ENCODE results near the gene USF3.
A peak's percentile ranks its signal among the peaks of the same experiment; 100 is the strongest.

Gene USF3, protein sequence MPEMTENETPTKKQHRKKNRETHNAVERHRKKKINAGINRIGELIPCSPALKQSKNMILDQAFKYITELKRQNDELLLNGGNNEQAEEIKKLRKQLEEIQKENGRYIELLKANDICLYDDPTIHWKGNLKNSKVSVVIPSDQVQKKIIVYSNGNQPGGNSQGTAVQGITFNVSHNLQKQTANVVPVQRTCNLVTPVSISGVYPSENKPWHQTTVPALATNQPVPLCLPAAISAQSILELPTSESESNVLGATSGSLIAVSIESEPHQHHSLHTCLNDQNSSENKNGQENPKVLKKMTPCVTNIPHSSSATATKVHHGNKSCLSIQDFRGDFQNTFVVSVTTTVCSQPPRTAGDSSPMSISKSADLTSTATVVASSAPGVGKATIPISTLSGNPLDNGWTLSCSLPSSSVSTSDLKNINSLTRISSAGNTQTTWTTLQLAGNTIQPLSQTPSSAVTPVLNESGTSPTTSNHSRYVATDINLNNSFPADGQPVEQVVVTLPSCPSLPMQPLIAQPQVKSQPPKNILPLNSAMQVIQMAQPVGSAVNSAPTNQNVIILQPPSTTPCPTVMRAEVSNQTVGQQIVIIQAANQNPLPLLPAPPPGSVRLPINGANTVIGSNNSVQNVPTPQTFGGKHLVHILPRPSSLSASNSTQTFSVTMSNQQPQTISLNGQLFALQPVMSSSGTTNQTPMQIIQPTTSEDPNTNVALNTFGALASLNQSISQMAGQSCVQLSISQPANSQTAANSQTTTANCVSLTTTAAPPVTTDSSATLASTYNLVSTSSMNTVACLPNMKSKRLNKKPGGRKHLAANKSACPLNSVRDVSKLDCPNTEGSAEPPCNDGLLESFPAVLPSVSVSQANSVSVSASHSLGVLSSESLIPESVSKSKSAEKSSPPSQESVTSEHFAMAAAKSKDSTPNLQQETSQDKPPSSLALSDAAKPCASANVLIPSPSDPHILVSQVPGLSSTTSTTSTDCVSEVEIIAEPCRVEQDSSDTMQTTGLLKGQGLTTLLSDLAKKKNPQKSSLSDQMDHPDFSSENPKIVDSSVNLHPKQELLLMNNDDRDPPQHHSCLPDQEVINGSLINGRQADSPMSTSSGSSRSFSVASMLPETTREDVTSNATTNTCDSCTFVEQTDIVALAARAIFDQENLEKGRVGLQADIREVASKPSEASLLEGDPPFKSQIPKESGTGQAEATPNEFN (N-terminal part only)

DNA sequence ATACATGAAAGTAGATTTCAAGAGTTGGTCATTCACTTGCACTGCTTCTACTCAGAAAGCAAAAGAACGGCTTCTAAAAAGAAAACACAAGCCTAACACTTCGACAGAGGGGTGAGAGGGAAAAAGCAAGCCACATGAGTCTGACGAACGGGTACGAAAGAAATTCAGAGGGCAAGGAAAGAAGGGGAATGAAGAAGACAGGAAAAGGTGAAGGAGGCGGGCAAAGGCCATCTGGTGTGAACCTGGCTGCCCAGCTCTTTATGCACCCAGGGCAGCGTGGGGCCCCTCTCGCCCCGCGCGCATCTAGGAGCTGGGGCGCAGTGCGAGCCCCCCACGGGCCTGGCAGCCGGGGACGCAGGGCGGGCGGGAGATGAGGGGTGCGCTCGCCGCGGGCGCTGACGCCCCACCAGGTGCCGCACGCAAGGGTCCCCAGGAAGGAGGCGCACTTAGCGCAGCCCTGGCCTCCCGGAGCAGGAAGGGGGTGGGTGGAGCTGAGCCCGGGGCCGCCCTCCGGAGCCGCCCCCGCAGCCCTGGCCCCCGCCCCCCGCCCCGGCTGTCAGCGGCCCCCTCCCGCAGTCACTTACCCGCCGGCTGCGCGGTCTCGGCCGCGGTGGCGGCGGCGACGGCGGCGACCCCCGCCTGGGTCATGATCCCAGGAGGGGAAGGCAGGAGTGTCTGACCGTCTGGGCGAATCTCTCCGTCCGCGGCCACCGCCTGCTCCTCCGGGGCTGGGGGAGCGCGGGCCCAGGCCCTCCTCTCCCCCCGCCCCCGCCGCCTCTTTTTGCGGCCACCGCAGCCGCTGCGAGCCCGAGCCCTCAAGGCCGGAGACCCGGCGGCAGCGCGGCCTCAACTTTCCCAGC, at the start of gene USF3:
TSS of gene USF3 (minus strand) at position 857 of the 860 bp plus-strand sequence. CDS start 21,764 bp downstream, outside the sequence.
- DNase-seq (ENCODE audit: low spot score) = peak; percentile 84

DNA sequence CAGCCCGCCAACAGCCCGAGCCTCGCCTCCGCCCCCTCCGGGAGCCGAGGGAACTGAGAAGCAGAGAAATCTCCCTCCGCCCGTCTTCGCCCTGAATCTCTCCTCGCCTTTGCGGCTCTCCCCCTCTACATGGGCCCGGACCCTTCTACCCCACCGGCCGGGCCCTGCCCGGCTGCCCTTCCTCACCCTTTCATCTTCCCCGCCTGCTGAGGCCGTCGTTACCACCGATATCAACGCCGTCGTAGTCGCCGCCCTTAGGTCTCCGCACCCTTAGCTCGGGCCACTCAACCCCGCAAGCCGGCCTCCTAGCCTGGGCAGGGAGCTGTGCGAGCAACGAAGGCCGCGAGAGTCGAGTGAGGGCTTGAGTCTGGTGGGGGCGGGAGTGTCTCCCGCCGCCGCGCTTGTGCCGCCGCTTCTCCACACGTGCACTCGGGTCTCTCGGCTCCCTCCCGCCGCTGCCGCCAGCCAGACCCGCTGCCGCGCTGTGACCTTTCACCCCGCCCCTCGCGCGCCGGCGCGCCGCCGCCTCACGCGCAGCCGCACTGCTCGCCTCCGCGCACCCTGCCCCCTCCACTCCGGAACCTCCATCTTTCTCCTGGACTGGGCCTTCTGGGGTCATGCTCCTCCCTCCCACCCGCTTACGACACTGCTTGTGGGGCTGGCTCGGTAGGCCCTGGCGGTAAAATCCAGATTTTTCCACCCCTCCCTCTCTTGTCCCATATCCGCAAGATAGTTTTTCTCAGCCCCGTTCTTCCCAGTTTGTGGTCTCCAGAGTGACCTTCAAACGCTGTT, 49.5 kb upstream of the USF3 start, which contains the start of gene NAA50:
TSS of gene NAA50 (minus strand) at position 494 of the 792 bp plus-strand sequence. CDS start at position 194, 300 bp downstream.
- peak; percentile 92 for DNase-seq (ENCODE audit: low spot score)

DNA sequence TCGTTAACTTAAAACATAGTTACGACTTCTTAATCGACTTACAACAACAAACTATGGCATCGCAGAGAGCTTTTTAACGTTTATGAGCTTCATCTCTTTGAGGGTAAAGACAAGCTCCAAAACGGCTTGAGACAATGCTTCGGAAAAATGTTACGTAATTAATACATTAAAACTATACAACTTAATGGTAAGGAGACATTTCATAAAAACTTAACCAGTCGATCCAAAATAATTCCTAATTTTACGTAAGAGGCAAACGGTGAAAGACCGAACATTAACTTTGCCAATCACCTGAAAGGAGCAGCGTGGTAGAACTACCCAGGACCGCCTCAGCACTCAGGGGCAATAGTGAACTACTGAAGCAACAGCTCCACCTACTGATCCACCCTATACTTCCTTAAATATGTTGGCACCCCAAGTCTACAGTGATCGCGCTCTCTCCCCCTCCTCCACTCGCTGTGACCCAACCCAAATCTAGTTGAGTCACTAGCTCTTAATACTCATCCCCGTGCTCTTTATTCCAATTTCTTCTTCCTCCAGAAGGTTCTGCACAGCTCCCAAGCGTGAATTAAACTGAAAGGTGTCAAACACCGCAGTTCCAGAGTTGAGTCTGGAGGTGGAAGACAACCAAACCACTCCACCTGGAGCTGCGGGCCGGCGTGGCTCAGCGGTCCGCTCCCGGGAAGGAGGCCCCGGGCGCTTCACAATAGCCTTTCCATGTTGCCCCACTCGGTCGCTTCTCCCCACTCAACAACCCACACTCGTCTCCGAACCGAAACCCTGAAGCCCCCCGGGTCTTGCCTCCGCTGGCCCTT, 48.7 kb upstream of the USF3 start:
- DNase-seq (ENCODE audit: low spot score) = peak; percentile 86

DNA sequence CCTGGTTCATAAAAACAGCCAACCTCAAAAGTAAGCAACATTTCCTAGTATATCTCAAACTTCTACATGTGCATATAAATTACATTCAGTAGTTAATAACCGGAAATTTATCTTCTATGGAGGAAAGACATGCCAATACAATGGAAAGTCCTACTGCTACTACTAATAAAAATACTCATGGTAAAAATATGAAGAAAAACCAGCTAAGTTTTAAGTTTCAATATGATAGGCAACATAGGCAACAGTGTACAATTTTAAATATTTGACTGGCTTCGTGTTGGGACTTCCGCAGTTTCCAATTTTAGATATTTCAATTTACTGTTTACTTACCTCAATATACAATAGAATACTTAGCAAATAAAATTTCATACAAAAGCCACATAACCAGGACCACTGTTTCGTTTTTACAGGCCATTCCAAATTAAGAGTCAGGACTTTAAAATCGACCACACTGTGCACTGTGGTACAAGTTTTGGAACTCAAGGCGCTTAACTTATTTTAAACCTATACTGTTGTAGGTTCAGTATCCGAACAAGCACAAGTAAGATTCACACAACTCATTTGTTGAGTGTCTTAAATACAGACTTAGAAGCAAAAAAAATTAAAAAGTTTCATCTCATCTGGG, 46.7 kb upstream of the USF3 start:
- DNase-seq (ENCODE audit: low spot score) = no peak

DNA sequence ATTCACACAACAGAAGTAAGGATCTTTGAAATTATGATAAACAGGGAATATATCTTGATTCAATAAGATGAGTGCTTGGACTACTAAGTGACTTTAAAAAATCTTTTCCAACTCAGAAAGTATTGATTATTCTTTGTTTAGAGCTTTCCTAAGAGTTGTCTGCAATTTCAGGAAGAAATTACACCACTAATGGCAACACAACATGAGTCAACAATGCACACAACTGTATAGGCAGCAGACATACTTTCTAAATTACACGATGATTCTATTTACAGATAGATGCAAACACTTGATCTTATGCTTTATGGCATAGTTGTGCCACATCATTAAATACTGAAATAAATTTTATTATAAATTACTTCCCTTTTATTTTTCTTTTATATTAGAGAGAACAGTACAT, 45.2 kb upstream of the USF3 start:
- DNase-seq (ENCODE audit: low spot score) = no peak

DNA sequence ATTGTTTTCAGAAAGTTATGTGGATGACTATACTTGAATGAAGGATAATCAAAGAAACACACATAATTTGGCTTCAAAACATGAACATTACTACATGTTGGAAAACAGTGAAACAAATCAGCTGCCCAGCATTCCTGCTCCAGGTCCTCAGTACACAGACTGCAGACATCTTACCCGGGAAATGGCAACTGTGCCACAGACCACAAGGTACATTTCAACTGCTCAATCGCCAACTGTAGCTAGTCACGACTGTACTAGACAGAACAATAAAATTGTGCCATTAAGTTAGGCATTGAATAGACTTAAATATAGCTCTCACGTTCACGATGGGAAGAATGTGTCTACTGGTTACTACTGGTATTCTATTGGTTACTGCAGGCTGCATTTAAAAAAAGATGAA, 44.6 kb upstream of the USF3 start:
- no peak for DNase-seq (ENCODE audit: low spot score)

DNA sequence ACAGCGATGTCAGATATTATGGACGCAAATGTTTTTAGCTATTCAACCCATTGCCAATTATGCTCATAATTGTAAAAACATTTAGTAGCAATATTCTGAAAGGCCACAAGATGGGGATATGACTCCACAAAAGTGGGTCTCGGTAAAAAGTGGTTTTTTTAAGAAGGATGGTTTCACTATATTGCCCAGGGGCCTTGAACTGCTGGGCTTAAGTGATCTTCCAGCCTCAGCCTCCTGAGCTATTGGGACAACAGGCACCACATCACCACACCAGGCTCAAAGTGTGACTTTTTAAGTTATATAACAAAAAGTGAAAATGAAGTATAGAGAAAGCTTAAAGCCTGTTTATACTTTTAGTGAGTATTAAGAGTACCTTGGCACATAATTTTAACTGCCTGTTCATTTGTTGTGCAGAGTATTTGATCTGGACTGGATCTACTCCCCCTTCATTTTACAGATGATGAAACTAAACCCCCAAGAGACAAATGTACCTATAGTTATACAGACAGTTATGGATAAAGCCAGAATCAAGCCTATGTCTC, 40.2 kb upstream of the USF3 start:
- peak; percentile 58 for DNase-seq (ENCODE audit: low spot score)

DNA sequence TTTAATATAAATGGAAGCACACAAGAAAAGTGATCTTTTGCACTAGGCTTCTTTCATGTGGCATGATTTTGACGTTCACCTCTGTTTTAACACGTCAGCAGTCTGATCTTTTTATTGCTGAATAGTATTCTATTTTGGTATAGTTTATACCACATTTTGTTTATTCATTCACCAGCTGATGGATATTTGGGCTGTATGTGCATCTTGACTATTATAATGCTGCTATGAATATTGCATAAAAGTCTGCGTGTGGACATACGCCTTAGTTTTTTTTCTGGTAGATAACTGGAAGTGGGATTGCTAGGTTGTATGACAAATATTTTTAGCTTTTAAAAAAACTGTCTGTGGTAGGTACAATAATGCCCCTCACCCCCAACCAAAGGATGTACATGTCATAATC, 35.3 kb upstream of the USF3 start:
- no peak for DNase-seq (ENCODE audit: low spot score)

DNA sequence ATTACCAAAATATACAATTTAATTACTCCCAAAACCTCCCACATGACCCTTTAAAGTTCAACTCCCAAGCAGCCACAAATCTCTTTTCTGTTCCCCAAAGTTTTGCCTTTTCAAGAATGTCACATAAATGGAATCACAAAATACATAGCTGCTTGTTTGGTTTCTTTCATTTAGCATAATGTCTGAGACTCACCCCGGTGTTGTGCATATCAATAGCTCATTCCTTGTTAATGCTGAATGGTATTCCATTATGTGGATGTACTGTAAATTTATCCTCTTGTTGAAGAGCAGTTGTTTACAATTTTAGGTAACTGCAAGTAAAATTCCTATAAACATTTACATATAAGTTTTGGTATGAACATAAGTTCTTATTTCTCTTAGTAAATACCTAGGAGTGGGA, 34.1 kb upstream of the USF3 start:
- no peak for DNase-seq (ENCODE audit: low spot score)

DNA sequence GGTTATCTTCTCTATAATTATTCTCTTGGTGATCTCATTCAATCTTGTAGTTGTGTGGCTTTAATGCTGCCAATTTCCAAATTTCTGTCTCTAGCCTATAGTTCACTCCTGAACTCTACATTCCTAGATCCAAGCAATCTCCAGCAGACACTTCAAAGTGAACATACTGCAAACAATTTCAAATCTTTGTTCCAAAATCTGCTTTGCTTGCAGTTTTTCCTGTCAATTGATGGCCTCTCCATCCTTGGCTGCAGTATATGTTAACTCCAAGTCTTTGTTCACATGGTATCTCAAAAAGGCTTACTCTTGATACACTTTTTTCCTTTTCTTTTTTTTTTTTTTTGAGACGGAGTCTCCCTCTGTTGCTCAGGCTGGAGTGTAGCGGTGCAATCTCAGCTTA, 32.2 kb upstream of the USF3 start:
- DNase-seq (ENCODE audit: low spot score) = no peak

DNA sequence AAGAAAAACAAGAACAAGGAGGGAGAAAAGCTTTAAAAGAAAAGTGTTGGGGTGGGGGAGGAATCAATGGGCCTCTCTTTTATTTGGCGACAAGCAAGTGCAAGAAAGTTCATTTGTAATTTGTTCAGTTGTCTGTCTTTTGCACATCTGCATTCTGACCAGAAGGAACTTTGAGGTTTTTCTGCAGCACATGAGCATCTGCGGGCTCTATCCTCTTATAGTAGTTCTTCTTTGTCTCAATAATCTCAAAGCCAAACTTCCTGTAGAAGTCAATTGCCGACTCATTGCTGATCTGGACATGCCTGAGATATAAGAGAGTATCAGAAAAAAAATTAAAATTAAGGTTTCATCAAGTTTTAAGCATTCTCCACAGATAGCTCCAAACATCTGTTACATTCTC, 25.2 kb upstream of the USF3 start:
- DNase-seq (ENCODE audit: low spot score) = no peak

DNA sequence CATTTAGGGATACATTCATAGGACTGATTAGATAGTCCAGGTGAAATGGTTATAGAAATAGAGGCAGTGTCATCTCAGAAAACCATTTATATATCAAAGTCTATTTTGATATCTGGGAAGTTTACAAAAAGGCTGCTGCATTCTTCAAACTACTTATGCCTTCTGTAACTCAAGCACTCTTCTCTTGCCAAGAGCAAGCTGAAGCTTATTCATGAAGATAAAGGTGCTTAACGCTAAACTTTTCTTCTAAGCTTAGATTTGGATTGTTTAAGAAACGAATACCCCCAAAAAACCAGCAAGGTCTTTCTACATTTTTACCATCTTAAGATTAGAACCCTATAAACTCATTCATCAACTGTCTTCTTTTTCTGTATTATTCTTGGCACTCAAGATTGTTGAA, 23.3 kb upstream of the USF3 start:
- DNase-seq (ENCODE audit: low spot score) = no peak

DNA sequence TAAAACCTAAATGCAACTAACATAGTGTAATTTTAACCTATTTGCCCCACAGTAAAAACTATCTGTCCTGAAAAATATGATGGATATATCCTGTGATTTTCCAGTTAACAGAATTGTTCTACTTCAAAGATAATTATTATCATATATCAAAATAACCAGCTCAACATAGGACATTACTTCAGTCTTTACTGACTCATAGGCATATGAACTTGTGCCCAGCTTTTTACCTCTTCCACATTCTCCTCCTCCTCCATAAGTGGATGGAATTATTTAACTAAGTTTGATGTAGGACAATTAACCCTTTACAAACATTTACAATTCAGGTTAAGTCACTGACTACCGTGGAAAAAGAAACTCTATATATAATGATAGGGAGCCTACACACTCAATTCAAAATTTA, 22.9 kb upstream of the USF3 start:
- no peak for DNase-seq (ENCODE audit: low spot score)

DNA sequence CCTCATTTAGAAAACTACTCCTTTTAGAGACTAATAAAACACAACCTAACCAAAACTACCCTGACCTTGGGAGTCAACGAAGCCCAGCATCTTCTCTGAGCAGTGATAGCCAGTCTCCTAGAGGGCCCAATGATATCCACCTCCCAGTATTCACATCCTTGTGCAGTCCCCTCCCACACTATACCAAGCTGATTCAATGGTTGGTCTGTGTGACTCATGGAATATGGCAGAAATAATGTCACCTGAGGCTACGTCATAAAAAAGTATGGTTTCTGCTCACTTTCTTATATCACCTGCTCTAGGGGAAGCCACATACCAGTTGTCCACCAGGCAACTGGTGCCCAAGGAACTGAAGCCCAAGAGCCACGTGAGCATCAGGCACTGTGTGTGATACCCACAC, 21.4 kb upstream of the USF3 start:
- DNase-seq (ENCODE audit: low spot score) = no peak

DNA sequence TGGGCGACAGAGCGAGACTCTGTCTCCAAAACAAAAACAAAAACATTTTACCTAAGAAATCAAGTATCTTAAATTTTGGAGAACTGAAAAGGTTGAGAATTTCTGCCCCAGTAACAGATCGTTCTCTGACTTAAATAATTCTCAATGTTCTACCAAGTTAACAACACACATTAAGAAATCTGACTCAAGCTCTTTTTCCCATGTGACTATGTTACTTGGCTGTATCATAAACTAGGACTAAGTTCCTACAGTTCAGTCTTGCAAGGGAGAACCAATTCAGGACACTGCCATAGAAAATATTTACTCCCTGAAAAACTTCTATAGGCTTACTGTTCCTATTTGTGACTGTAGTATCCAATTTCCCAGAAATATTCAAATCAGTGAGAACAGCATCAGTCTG, 20.9 kb upstream of the USF3 start:
- no peak for DNase-seq (ENCODE audit: low spot score)

DNA sequence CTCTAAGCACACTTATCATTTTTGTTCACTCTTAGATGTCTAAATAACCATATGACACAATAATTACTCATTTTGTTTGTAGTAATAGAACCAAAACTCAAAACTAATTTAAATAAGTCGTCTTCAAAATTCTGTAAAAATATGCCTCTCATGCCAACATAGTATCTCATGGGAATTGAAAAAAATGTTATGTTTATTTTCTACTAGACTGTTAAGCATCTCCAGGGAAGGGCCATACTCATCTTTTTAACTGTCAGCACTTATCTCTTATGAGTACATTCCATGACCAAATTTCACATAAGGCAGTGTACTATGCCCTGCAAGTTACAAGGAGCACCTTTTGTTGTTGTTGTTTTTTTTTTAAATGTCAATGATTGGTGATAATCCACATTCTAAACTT, 18.3 kb upstream of the USF3 start:
- DNase-seq (ENCODE audit: low spot score) = no peak

DNA sequence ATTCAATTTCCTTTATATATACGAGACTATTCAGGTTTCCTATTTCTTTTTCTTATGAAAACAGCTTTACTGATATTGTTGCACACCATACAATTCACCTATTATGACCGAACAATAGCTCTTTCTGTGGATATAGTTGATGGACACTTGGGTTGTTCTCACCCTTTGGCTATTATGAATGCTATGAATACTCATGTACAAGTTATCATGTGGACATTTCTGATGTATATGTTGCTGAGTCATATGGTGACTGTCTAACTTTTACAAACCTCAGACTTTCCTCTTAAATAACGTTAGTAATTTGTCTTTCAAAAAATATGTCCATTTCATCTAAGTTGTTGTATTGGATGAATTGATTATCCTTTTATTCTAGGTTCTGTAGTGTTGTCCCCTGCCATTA, 15.7 kb upstream of the USF3 start:
- DNase-seq (ENCODE audit: low spot score) = no peak

DNA sequence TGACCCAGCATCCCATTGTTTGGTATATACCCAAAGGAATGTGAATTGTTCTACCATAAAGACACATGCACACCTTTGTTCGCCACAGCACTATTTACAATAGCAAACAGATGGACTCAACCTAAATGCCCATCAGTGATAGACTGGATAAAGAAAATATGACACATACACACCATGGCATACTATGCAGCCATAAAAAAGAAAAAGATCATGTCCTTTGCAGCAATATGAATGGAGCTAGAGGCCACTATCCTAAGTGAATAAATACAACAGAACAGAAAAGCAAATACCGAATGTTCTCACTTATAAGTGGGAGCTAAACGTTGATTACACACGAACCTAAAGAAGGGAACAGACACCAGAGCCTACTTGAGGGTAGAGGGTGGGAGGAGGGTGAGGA, 11.4 kb upstream of the USF3 start:
- no peak for DNase-seq (ENCODE audit: low spot score)

DNA sequence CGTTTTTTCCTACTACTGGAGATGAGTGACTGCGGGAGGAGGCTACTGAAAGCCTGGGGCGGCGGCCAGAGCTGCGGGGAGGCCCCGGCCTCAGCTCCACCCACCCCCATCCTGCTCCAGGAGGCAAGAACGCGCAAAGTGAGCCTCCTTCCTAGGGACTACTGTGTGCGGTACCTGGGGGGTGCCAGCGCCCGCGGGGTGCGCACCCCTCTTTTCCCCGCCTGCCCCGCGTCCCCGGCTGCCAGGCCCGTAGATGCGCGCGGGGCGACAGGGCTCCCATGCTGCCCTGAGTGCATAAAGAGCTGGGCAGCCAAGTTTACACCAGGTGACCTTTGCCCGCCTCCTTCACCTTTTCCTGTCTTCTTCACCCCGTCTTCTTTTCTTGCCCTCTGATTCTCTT, 2.5 kb upstream of the USF3 start:
- DNase-seq (ENCODE audit: low spot score) = peak; percentile 2

Measured in CD4-positive, alpha-beta T cell treated with Interleukin-6 at 100 ng/mL for 8 hours (primary cell).